Astrocyte (in vitro differentiated cells and primary cell): ENCODE data around the gene GJC3.

Experiments
- EZH2 ChIP-seq: IDR thresholded peaks from 2 replicates; pipeline ENCODE4 v1.6.1; 2012; ENCODE audit warnings: mild to moderate bottlenecking, low read length, inconsistent platforms; ENCODE audit not compliant: insufficient read depth
- TF ChIP-seq, protein P1 (sequence below): IDR thresholded peaks from 2 replicates; pipeline ENCODE4 v1.5.1; 2011; ENCODE audit warnings: low read depth, mild to moderate bottlenecking, inconsistent platforms, low read length, moderate library complexity; ENCODE audit not compliant: insufficient read depth

DNA sequence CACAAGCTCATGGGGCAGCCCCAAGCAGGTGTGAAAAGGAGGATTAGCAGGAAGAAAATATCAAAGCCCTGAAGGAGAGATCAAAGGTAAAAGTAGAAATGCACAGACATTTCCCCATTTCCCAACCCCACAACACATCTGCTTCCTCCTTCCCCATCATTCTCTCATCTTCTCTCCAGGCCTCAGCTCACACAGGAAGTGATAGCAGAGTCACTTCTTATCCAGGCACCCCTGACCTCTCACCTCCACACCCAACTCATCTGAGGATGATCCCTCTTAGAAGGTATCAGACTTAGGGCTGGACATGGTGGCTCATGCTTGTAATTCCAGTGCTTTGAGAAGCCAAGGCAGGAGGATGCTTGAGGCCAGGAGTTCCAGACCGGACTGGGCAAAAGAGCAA is 18.2 kb upstream of the GJC3 start:
- TF ChIP-seq, protein P1, sequence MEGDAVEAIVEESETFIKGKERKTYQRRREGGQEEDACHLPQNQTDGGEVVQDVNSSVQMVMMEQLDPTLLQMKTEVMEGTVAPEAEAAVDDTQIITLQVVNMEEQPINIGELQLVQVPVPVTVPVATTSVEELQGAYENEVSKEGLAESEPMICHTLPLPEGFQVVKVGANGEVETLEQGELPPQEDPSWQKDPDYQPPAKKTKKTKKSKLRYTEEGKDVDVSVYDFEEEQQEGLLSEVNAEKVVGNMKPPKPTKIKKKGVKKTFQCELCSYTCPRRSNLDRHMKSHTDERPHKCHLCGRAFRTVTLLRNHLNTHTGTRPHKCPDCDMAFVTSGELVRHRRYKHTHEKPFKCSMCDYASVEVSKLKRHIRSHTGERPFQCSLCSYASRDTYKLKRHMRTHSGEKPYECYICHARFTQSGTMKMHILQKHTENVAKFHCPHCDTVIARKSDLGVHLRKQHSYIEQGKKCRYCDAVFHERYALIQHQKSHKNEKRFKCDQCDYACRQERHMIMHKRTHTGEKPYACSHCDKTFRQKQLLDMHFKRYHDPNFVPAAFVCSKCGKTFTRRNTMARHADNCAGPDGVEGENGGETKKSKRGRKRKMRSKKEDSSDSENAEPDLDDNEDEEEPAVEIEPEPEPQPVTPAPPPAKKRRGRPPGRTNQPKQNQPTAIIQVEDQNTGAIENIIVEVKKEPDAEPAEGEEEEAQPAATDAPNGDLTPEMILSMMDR, result no peak
- no peak for TF ChIP-seq EZH2
